Neural cell (in vitro differentiated cells): Measurements from ENCODE around the gene PGP. TPM values are rescaled to one million over a fixed set of nuclear protein-coding genes. Genes with fewer than 3 reads are reported as not detected.

Experiments used
- H2AFZ ChIP-seq: fragments of 200-600, 300-800 bp; sonication (generic), shearing (Covaris generic); 2 replicates; pipeline ENCODE4 v1.6.0; 2014; ENCODE audit warnings: low read depth, mild to moderate bottlenecking, antibody characterized with exemption, low read length, moderate library complexity
- H3F3A ChIP-seq: fragments of 200-600 bp; shearing (Covaris generic); 2 replicates; pipeline ENCODE4 v1.6.1; 2016; ENCODE audit warnings: mild to moderate bottlenecking, moderate library complexity, mixed read lengths, antibody characterized with exemption, low read length; ENCODE audit not compliant: insufficient read depth, poor library complexity, severe bottlenecking
- H3K27ac ChIP-seq: fragments of 200-600, 300-800 bp; sonication (generic), shearing (Covaris generic); 2 replicates; pipeline ENCODE4 v1.5.1; 2014; ENCODE audit warnings: mild to moderate bottlenecking, low read length, moderate library complexity
- H3K27me3 ChIP-seq: fragments of 300-800, 200-600 bp; sonication (generic), shearing (Covaris generic); 2 replicates; pipeline ENCODE4 v1.6.0; 2014; ENCODE audit warnings: mild to moderate bottlenecking, low read depth, low read length, moderate library complexity; ENCODE audit not compliant: insufficient read depth
- H3K36me3 ChIP-seq: fragments of 300-800, 200-600 bp; sonication (generic), shearing (Covaris generic); 2 replicates; pipeline ENCODE4 v1.5.1; 2014; ENCODE audit warnings: mild to moderate bottlenecking, antibody characterized with exemption, low read length, moderate library complexity; ENCODE audit not compliant: insufficient read depth
- H3K4me2 ChIP-seq: fragments of 300-800, 200-600 bp; sonication (generic), shearing (Covaris generic); 2 replicates; pipeline ENCODE4 v1.6.0; 2014; ENCODE audit warnings: mild to moderate bottlenecking, low read length
- H3K4me3 ChIP-seq: fragments of 300-800, 200-600 bp; sonication (generic), shearing (Covaris generic); 2 replicates; pipeline ENCODE4 v1.5.1; 2014; ENCODE audit warnings: mild to moderate bottlenecking, low read length, moderate library complexity
- H3K79me2 ChIP-seq: fragments of 200-600 bp; shearing (Covaris generic); replicated peaks from 2 replicates; pipeline ENCODE4 v1.6.0; 2014; ENCODE audit warnings: mild to moderate bottlenecking, low read length, moderate library complexity; ENCODE audit not compliant: insufficient read depth
- H3K9ac ChIP-seq: fragments of 300-800, 200-600 bp; sonication (generic), shearing (Covaris generic); 2 replicates; pipeline ENCODE4 v1.6.1; 2016; ENCODE audit warnings: mild to moderate bottlenecking, low read length, mixed read lengths
- H3K9me2 ChIP-seq: fragments of 200-600 bp; shearing (Covaris generic); 2 replicates; pipeline ENCODE4 v1.6.1; 2016; ENCODE audit warnings: mild to moderate bottlenecking, low read length, mixed read lengths; ENCODE audit not compliant: insufficient read depth
- H3K9me3 ChIP-seq: fragments of 200-600, 300-800 bp; sonication (generic), shearing (Covaris generic); 2 replicates; pipeline ENCODE4 v1.6.1; 2016; ENCODE audit warnings: mild to moderate bottlenecking, mixed run types, low read length, moderate library complexity, mixed read lengths
- H4K20me1 ChIP-seq: fragments of 200-600 bp; shearing (Covaris generic); 2 replicates; pipeline ENCODE4 v1.6.1; 2016; ENCODE audit warnings: mild to moderate bottlenecking, mixed run types; ENCODE audit not compliant: insufficient read depth
- CTCF ChIP-seq: fragments of 450-650 bp; IDR thresholded peaks from 2 replicates; pipeline ENCODE4 v1.5.1; 2014; ENCODE audit warnings: antibody characterized with exemption, mild to moderate bottlenecking, moderate library complexity; ENCODE audit not compliant: poor library complexity, severe bottlenecking
- EP300 ChIP-seq: fragments of 450-650 bp; conservative IDR thresholded peaks from 2 replicates; pipeline ENCODE4 v1.6.1; 2014; ENCODE audit warnings: antibody characterized with exemption, mild to moderate bottlenecking, moderate library complexity; ENCODE audit not compliant: poor library complexity, severe bottlenecking
- EZH2 ChIP-seq: fragments of 200-600, 300-800 bp; shearing (Covaris generic), sonication (generic); IDR thresholded peaks from 2 replicates; pipeline ENCODE4 v1.6.1; 2014; ENCODE audit warnings: antibody characterized with exemption, low read length, borderline replicate concordance, mild to moderate bottlenecking; ENCODE audit not compliant: insufficient read depth, poor library complexity, severe bottlenecking
- MXI1 ChIP-seq: fragments of 450-650 bp; conservative IDR thresholded peaks from 2 replicates; pipeline ENCODE4 v1.6.1; 2014; ENCODE audit warnings: antibody characterized with exemption, mild to moderate bottlenecking; ENCODE audit not compliant: poor library complexity, severe bottlenecking
- POLR2AphosphoS5 ChIP-seq: IDR thresholded peaks from 2 replicates; pipeline ENCODE4 v1.6.1; 2012
- RAD21 ChIP-seq: fragments of 450-650 bp; conservative IDR thresholded peaks from 2 replicates; pipeline ENCODE4 v1.6.1; 2014; ENCODE audit warnings: antibody characterized with exemption, mild to moderate bottlenecking, moderate library complexity
- REST ChIP-seq: IDR thresholded peaks from 2 replicates; pipeline ENCODE4 v1.6.1; 2012; ENCODE audit warnings: borderline replicate concordance
- SMC3 ChIP-seq: fragments of 450-650 bp; conservative IDR thresholded peaks from 2 replicates; pipeline ENCODE4 v1.6.1; 2014; ENCODE audit warnings: antibody characterized with exemption, mild to moderate bottlenecking, moderate library complexity; ENCODE audit not compliant: poor library complexity
- TAF1 ChIP-seq: IDR thresholded peaks from 2 replicates; pipeline ENCODE4 v1.6.1; 2012; ENCODE audit warnings: low read depth
- polyA plus RNA-seq: library from polyadenylated mRNA; depleted of rRNA; stranded (reverse); fragments of >200 nt; gene quantifications from 2 replicates; pipeline ENCODE4 v1.2.3, GENCODE V29; 2014

The PGP gene
- polyA plus RNA-seq, 1 donor from 2014 or later, result 44.1 TPM

GRCh38 chr16:2223942-2224486, 9.4 kb upstream of the PGP start:
- H2AFZ ChIP-seq, result no peak overlapping the region
- H3K79me2 ChIP-seq, result peaks cover 26% of the 10 kb centered on the region
- H3K27ac ChIP-seq, result peak overlapping the region; percentile 64
- no peaks in the 10 kb centered on the region for H3F3A ChIP-seq
- TF ChIP-seq TAF1, result no peak
- no peak for TF ChIP-seq EP300
- TF ChIP-seq REST, result no peak
- no peak for TF ChIP-seq EZH2
- TF ChIP-seq SMC3, result no peak
- TF ChIP-seq POLR2AphosphoS5, result no peak
- peak; percentile 13 for TF ChIP-seq CTCF
- no peaks in the 10 kb centered on the region for H3K9me3 ChIP-seq
- peak overlapping the region; percentile 95 for H3K4me3 ChIP-seq
- H3K4me2 ChIP-seq, result peak overlapping the region; percentile 85
- H3K9me2 ChIP-seq, result no peaks in the 10 kb centered on the region
- no peaks in the 10 kb centered on the region for H3K36me3 ChIP-seq
- H3K9ac ChIP-seq, result peak overlapping the region; percentile 84
- H4K20me1 ChIP-seq, result no peaks in the 10 kb centered on the region
- no peaks in the 10 kb centered on the region for H3K27me3 ChIP-seq

- no peaks in the 10 kb centered on the region for H3K9me3 ChIP-seq
- peak within 1 kb of the TSS; percentile 64 for H3K27ac ChIP-seq
- H3K9me2 ChIP-seq, result no peaks in the 10 kb centered on the region
- TF ChIP-seq MXI1 (peak; percentile 88), POLR2AphosphoS5 (peak; percentile 97), CTCF (no peak), REST (peak; percentile 85), SMC3 (peak; percentile 50), EP300 (peak; percentile 67), EZH2 (no peak), RAD21 (no peak), TAF1 (peak; percentile 95)
- H3F3A ChIP-seq, result no peaks in the 10 kb centered on the region
- peak within 1 kb of the TSS; percentile 85 for H3K4me2 ChIP-seq
- H3K4me3 ChIP-seq, result peak within 1 kb of the TSS; percentile 95
- no peaks in the 10 kb centered on the region for H3K27me3 ChIP-seq
- H3K79me2 ChIP-seq, result peaks cover 26% of the 10 kb centered on the region
- H2AFZ ChIP-seq, result peak within 1 kb of the TSS; percentile 83
- peak within 1 kb of the TSS; percentile 84 for H3K9ac ChIP-seq
- no peaks in the 10 kb centered on the region for H4K20me1 ChIP-seq
- no peaks in the 10 kb centered on the region for H3K36me3 ChIP-seq
These were observed 8.7 kb upstream of the PGP start, which contains the start of gene E4F1 for GRCh38 chr16:2223221-2223941. Gene E4F1 (plus strand): TSS chr16:2223591. CDS start chr16:2223614, 23 bp downstream.
